Mononuclear cell (primary cell): ENCODE results near the gene PRDM16. TPM values are rescaled to one million over a fixed set of nuclear protein-coding genes. Genes with fewer than 3 reads are reported as not detected.

Source experiments
- H3K27me3 ChIP-seq: 2 replicates; pipeline ENCODE4 v1.6.0; 2011; ENCODE audit warnings: low read length, control low read depth; ENCODE audit not compliant: insufficient read depth
- H3K4me1 ChIP-seq: 2 replicates; pipeline ENCODE4 v1.5.1; 2011; ENCODE audit warnings: mild to moderate bottlenecking, low read length, control low read depth; ENCODE audit not compliant: insufficient read depth
- H3K4me3 ChIP-seq: 2 replicates; pipeline ENCODE4 v1.5.1; 2011; ENCODE audit warnings: mild to moderate bottlenecking, low read length, moderate library complexity
- H3K9me3 ChIP-seq: 2 replicates; pipeline ENCODE4 v1.5.1; 2011; ENCODE audit warnings: low read depth, mild to moderate bottlenecking, control low read depth, low read length
- total RNA-seq: library from RNA; depleted of rRNA; stranded (reverse); fragments of >200 nt; gene quantifications from one replicate; pipeline ENCODE4 v1.2.3, GENCODE V29; 2012

The PRDM16 gene
- total RNA-seq, 1 donor, result not detected

DNA sequence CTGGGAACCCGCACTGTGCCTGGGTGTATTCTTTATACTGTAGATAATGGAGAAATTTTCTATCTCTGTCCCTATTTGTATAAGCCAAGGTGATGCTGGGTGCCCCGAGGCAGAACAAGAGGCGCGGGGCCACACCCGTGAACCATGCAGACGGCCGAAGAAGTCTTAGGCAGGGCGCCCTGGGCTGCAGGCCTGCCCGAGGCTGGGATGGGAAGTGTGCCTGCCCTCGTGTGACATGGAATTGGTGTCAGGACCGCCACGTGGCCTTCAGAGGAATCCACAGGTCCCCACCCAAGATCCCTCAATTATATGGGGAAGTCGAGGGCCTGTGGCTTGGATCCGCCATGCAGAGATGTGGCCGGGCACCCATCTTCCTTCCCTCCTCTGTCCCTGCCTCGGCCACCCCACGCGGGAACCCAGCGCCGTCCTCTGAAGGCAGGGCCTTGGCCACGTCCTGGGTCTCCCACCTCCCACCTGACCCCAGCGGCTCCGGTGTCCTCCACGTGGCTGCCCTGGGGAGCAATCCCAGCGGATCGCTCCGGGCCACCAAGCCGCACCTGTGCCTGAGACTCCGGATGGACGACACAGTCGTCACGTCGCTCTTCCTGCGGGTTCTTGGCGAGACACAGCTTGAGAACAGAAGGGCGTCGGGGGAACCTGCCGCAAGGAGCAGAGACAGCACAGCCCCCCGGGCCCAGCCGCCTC is 365.6 kb downstream of the PRDM16 start:
- Histone ChIP-seq H3K9me3 (no peaks in the 10 kb centered on the region), H3K4me1 (no peaks in the 10 kb centered on the region), H3K27me3 (no peaks in the 10 kb centered on the region), H3K4me3 (no peak overlapping the region)

DNA sequence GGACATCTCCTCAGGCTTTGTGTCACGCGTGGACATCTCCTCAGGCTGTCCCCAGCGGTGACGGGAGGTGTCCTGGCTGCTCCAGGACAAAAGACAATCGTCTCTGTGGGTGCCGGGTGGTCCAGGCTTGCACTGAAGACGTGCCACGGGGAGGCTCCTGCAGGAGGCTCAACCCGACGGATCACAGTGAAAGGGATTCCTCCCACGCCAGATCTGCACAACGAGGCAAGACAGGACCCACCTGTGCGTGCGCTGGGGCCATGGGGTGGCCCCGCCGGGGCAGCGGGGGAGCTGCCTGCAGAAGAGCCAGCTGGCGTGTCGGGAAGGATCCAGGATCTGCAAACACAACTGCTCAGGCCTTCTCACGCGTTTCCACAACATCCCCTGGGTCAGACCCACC is 366.7 kb downstream of the PRDM16 start:
- no peaks in the 10 kb centered on the region for H3K27me3 ChIP-seq
- H3K4me3 ChIP-seq, result no peak overlapping the region
- no peaks in the 10 kb centered on the region for H3K4me1 ChIP-seq
- H3K9me3 ChIP-seq, result no peaks in the 10 kb centered on the region

DNA sequence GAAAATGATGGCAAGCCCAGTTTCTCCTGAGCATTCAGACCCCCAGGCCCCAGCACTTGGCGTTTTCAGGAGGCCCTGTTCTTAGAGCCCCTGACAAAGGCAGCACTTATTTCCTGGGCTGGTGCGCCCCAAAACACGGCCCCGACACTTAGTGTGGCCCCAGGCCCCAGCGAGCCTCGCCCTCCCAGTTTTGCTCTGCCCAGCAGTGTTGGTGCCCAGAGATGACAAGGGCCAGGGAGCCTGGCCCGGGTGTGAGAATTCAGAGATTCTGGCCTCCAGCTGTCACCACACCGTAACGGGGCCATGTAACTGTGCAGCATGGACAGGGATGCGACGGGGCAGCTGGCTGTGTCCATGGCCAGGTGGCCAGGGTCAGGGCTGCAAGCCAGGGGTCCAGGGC is 367.4 kb downstream of the PRDM16 start:
- Histone ChIP-seq H3K4me3 (no peak overlapping the region), H3K4me1 (no peaks in the 10 kb centered on the region), H3K9me3 (no peaks in the 10 kb centered on the region), H3K27me3 (no peaks in the 10 kb centered on the region)

DNA sequence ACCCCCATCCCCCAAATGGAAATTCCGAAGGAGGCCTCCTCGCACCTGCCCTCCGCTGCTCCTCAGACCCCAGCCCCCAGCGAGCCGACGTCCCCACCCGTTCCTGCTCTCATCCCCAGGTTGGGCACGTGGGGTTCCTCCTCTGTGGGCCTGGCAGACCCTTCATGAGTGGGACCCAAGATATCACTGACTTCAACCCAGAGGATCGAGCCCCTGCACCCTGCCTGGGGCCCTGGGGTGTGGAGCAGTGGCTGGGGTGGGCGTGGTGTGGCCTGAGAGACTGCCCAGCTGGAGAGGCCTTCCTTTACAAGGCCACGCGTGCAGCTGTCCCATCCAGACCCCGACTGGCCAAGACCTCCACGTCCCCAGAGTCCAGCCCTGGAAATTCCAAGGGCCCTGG is 367.9 kb downstream of the PRDM16 start:
- H3K9me3 ChIP-seq, result no peaks in the 10 kb centered on the region
- H3K4me3 ChIP-seq, result no peak overlapping the region
- H3K4me1 ChIP-seq, result no peaks in the 10 kb centered on the region
- H3K27me3 ChIP-seq, result no peaks in the 10 kb centered on the region

DNA sequence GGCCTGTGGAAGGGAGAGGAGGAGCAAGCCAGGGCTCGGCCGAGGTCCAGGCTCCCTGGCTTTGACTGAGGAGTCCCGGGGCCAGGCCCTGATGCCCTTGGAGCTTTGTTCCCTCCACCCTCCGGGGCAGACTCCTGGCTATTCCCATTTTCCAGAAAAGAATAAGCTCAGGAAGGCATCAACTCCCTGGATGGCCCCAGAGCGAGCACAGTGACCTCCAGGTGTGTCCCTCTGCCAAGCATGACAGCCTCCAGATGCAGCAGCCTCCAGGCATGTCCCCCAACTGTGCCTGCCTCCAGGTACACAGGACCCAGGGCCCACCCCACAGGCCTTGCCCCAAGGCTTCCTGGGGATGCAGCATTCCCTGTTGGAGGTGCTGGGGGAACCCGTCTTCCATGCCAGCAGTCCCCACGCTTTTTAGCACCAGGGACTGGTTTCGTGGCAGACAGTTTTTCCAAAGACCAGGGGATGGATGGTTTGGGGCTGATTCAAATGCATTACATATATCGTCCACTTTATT is 369.7 kb downstream of the PRDM16 start:
- Histone ChIP-seq H3K4me3 (no peak overlapping the region), H3K9me3 (no peaks in the 10 kb centered on the region), H3K27me3 (no peaks in the 10 kb centered on the region), H3K4me1 (no peaks in the 10 kb centered on the region)

DNA sequence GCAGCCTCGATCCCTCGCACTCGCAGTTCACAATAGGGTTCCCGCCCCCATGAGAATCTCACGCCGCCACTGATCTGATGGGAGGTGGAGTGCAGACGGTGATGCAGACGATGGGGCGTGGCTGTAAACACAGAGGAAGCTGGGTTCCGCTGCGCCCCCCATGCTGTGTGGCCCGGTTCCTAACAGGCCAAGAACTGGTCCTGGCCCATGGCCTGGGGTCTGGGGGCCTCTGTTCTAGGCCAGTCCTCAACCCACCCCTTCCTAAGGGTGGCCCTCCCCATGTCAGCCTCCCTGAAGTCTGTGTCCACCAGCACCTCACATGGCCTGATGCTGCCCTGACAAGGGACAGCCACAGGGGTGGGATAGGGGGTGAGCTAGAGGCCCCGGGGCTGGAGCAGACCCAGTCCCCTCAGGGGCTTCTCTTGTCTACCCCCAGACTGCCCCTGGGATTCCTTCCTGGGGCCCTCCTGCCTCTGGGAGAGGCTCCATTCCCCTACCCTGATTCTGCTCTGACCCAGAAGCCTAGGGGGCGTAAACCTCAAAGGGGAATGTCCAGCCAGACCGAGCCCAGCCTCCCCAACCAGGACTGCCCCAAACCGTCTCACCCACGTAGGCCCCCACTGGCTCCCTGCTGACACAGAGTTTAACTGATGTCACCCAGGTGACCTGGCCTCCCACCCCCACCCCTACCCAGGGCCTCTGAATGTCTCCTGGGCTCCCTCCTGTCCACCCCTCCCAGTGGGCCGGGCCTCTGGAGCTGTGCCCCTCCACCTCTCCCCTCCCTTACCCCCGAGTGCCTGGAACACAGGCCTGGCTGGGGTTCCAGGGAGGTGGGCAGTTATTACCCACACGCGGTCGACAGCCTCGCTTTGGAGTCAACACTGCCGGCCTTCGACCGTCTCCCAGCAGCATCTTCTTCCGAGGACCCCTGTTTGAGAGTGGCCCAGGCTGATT is 370.6 kb downstream of the PRDM16 start:
- H3K27me3 ChIP-seq, result no peaks in the 10 kb centered on the region
- H3K9me3 ChIP-seq, result no peaks in the 10 kb centered on the region
- H3K4me1 ChIP-seq, result no peaks in the 10 kb centered on the region
- H3K4me3 ChIP-seq, result no peak overlapping the region

DNA sequence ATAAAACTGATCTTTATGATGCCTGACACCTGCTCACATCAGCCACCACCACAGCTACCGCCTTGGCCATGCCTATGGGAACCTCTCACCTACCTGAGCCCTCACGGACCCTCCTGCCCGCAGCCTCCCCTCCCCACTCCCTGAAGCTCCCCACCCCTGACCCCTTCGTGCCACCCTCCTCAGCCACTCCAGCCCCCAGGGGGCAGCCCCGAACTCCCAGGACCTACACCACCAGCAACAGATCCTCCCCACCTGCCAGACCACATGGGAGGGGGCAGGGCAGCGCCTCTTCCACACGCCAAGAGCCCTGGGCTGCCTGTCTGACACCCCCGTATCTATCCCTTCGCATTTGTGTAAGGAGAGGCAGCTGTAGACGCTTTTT is 371.3 kb downstream of the PRDM16 start:
- H3K9me3 ChIP-seq, result no peaks in the 10 kb centered on the region
- no peak overlapping the region for H3K4me3 ChIP-seq
- H3K27me3 ChIP-seq, result no peaks in the 10 kb centered on the region
- no peaks in the 10 kb centered on the region for H3K4me1 ChIP-seq

DNA sequence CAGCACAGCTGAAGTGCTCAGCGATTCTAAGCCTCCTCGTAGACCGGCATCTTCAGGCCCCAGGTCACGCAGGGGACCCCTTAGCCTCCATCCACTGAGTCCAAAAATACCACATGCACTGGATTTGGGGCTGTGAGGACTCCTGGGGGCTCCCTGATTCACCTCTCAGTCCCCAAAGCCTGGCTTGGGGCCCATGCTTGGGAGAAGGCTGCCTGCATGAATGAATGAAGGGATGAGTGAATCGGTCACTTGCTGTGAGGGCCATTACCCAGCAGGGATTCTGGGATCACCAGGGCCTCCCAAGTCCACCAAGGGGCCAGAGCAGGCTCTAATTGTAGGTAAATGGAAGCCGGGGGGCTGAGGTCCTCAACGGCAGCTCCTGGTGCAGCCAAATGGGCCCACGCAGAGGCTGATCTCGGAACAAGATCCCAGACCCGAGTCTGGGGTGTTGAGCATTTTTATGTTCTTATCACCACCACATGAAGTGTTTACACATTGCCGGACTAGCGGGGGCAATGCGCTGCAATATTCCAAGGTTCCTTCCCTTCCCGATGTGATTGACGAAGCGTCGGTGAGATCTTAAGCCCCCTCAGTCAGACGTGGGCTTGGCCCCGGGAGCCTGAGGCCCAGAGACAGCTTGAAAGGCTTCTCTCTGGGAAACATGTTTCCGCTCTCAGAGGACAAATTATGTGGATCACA is 371.9 kb downstream of the PRDM16 start:
- Histone ChIP-seq H3K4me3 (no peak overlapping the region), H3K27me3 (no peaks in the 10 kb centered on the region), H3K4me1 (no peaks in the 10 kb centered on the region), H3K9me3 (no peaks in the 10 kb centered on the region)

DNA sequence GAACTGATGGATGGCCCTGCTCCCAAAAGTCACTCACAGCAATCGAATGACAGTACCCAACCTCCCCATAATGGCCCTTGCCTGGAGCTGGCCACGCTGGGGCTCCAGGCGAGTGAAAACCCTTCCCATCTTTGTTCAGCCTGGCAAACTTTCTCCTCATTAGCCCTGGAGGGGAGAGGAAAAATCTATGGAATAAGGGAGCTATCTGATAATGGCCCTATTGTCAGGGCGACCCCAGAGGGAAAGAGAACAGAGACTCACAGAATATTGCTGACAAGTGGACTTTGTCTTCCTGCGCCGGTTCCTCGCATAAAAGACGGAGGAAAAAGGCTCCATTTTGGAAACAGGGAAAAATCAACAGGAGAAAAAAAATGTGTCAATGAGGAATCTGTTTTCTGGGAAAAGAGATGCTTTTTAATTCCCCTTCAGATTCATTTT is 372.4 kb downstream of the PRDM16 start:
- no peaks in the 10 kb centered on the region for H3K27me3 ChIP-seq
- H3K4me1 ChIP-seq, result no peaks in the 10 kb centered on the region
- no peaks in the 10 kb centered on the region for H3K9me3 ChIP-seq
- no peak overlapping the region for H3K4me3 ChIP-seq

DNA sequence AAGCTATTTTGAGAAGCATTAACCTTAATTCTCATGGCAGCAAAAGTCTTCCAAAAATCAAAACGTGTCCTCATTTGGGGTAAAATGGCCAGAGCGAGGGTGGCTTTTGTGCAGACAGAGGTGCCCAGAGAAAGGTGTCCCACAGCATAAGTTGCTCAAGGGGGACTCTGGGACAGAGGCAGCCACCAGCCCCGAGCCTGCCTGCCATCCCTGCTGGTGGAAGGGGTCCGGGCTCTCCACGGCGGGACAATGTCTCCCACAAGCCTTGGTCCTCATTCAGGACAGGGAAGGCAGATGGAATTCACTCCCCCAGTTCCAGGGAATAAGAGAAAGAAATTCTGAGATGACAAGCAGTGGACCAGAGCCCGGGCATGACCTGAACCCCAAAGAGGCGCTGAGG is 372.9 kb downstream of the PRDM16 start:
- Histone ChIP-seq H3K4me3 (no peak overlapping the region), H3K9me3 (no peaks in the 10 kb centered on the region), H3K4me1 (no peaks in the 10 kb centered on the region), H3K27me3 (no peaks in the 10 kb centered on the region)

DNA sequence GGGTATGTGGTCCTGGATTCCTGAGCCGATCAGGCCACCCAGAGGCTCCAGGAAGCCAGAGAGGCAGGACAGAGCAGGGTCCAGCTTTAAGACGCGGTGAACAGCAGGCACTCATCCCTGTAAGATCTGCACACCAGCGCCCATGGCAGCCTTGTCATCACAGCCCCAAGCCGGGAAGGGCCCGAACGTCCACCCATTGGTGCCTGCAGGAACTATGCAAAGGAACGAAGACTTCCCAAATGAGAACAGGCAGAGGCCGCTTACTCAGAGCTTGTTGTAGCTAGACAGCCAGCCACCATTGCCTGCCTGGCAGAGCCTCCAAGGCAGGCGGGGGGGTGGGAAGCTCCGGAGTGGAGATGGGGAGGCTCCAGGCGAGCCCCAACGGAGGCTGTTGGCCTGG is 373.3 kb downstream of the PRDM16 start:
- H3K4me1 ChIP-seq, result no peaks in the 10 kb centered on the region
- no peaks in the 10 kb centered on the region for H3K9me3 ChIP-seq
- no peaks in the 10 kb centered on the region for H3K27me3 ChIP-seq
- no peak overlapping the region for H3K4me3 ChIP-seq

DNA sequence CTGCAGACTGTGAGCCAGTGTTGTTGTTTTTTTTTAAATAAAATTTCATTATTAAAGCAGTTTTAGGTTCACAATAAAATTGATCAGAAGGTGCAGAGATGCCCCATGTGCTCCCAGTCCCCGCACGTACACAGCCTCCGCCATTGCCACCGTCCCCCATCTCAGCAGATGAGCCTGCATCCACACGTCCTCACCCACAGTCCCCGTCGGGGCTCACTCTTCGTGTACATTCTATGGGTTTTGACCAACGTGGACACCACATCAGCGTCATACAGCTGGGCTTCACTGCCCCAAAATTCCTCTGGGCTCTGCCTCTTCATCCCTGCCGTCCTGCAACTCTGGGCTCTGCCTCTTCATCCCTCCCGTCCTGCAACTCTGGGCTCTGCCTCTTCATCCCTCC is 373.9 kb downstream of the PRDM16 start:
- H3K4me1 ChIP-seq, result no peaks in the 10 kb centered on the region
- H3K9me3 ChIP-seq, result no peaks in the 10 kb centered on the region
- H3K27me3 ChIP-seq, result no peaks in the 10 kb centered on the region
- no peak overlapping the region for H3K4me3 ChIP-seq

DNA sequence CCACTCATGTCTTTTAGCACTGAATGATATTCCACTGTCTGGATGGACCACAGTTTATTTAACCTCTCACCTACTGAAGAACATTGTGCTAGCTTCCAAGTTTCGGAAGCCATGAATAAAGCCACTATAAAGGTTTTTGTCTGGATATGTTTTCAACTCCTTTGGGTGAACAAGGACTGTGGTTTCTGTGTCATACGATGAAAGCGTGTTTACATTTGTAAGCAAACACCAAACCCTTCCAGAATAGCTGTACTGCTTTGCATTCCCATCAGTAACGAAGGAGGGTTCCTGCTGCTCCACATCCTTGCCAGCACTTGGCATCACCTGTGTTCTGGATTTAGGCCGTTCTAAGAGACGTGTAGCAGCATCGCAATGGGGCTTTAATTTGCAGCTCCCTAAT is 374.8 kb downstream of the PRDM16 start:
- Histone ChIP-seq H3K27me3 (no peaks in the 10 kb centered on the region), H3K9me3 (no peaks in the 10 kb centered on the region), H3K4me3 (no peak overlapping the region), H3K4me1 (no peaks in the 10 kb centered on the region)

DNA sequence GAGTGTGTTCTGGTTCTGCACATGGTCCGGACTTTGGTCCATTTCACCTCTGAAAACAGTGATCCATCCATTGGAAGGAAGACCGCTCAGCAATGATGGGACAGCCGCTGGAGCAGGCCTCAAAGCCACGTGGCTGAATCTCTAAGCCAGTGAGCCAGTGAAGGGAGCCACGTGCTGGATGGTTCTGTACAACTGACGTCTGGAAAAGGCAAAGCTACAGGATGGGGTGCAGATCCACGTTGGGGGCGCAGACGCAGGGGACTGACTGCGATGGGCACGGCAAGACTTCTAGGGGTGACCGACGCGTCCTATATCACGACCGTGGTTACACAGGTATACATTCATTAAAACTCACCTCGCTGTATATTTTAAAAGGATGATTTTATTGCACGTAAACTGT is 375.3 kb downstream of the PRDM16 start:
- H3K9me3 ChIP-seq, result no peaks in the 10 kb centered on the region
- no peaks in the 10 kb centered on the region for H3K27me3 ChIP-seq
- no peak overlapping the region for H3K4me3 ChIP-seq
- H3K4me1 ChIP-seq, result no peaks in the 10 kb centered on the region

DNA sequence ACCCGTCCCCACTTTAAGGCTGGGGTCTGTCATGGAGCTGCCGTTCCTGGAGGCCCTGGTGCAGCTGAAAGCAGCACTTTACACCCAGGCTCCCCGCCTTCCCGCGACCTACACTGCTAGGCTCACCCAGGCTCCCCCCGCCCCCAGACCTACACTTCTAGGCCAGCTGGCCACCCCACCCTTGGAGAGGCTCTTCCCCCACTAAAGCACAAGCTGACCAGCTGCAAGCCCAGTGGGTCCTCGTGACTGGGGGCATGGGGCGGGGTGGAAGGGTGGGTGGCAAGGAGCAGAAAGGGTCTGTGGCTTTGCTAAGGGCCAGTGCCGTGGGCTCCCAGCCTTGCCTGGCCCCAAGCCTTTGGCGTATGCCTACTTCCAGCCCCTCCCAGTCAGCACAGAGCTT is 375.7 kb downstream of the PRDM16 start:
- H3K27me3 ChIP-seq, result no peaks in the 10 kb centered on the region
- H3K4me3 ChIP-seq, result no peak overlapping the region
- H3K4me1 ChIP-seq, result no peaks in the 10 kb centered on the region
- no peaks in the 10 kb centered on the region for H3K9me3 ChIP-seq
